Ishikawa (cell line): ENCODE measurements around the gene DOCK6.

Experiments
- CEBPB ChIP-seq: IDR thresholded peaks from 2 replicates; pipeline ENCODE4 v1.6.1; 2012
- CREB1 ChIP-seq: IDR thresholded peaks from 2 replicates; pipeline ENCODE4 v1.6.1; 2012; ENCODE audit warnings: low read depth
- EGR1 ChIP-seq: IDR thresholded peaks from 2 replicates; pipeline ENCODE4 v1.6.1; 2012
- EP300 ChIP-seq: IDR thresholded peaks from 2 replicates; pipeline ENCODE4 v1.6.1; 2012; ENCODE audit warnings: borderline replicate concordance
- FOXM1 ChIP-seq: IDR thresholded peaks from 2 replicates; pipeline ENCODE4 v1.6.1; 2012; ENCODE audit warnings: low read depth, borderline replicate concordance
- MAX ChIP-seq: IDR thresholded peaks from 2 replicates; pipeline ENCODE4 v1.6.1; 2012
- NFIC ChIP-seq: IDR thresholded peaks from 2 replicates; pipeline ENCODE4 v1.6.1; 2012
- RAD21 ChIP-seq: IDR thresholded peaks from 2 replicates; pipeline ENCODE4 v1.6.1; 2012; ENCODE audit warnings: low read depth
- REST ChIP-seq: IDR thresholded peaks from 2 replicates; pipeline ENCODE4 v1.6.1; 2012; ENCODE audit warnings: low read depth, mild to moderate bottlenecking
- TAF1 ChIP-seq: IDR thresholded peaks from 2 replicates; pipeline ENCODE4 v1.6.1; 2012; ENCODE audit warnings: low read depth, mild to moderate bottlenecking
- TCF12 ChIP-seq: IDR thresholded peaks from 2 replicates; pipeline ENCODE4 v1.6.1; 2012; ENCODE audit warnings: low read depth
- TEAD4 ChIP-seq: IDR thresholded peaks from 2 replicates; pipeline ENCODE4 v1.6.1; 2012
- USF1 ChIP-seq: IDR thresholded peaks from 2 replicates; pipeline ENCODE4 v1.6.1; 2012
- YY1 ChIP-seq: IDR thresholded peaks from 2 replicates; pipeline ENCODE4 v1.6.1; 2012; ENCODE audit warnings: low read depth
- ZBTB7A ChIP-seq: IDR thresholded peaks from 2 replicates; pipeline ENCODE4 v1.6.1; 2012; ENCODE audit warnings: low read depth

Gene DOCK6

GRCh38 chr19:11248852-11249251 lies 13.5 kb downstream of the DOCK6 start:
- TF ChIP-seq EGR1 (no peak), MAX (no peak), USF1 (no peak), YY1 (no peak), NFIC (no peak), CREB1 (no peak), CEBPB (no peak), EP300 (no peak), RAD21 (no peak)

- no peak for TF ChIP-seq EGR1
- no peak for TF ChIP-seq NFIC
- TF ChIP-seq TAF1, result no peak
- no peak for TF ChIP-seq ZBTB7A
- no peak for TF ChIP-seq CREB1
- TF ChIP-seq CEBPB, result no peak
- no peak for TF ChIP-seq RAD21
- no peak for TF ChIP-seq USF1
- no peak for TF ChIP-seq YY1
- no peak for TF ChIP-seq REST
- TF ChIP-seq FOXM1, result no peak
- TF ChIP-seq EP300, result no peak
- TF ChIP-seq TCF12, result no peak
- TF ChIP-seq TEAD4, result no peak
- TF ChIP-seq MAX, result no peak
These were observed 14.4 kb downstream of the DOCK6 start for GRCh38 chr19:11247934-11248333.

GRCh38 chr19:11247391-11247790 lies 14.9 kb downstream of the DOCK6 start:
- TF ChIP-seq TEAD4, result no peak
- TF ChIP-seq REST, result no peak
- no peak for TF ChIP-seq TAF1
- no peak for TF ChIP-seq ZBTB7A
- no peak for TF ChIP-seq YY1

- TF ChIP-seq ZBTB7A (no peak), EGR1 (no peak), REST (no peak), FOXM1 (no peak), TCF12 (no peak), TAF1 (no peak), USF1 (no peak), NFIC (no peak), TEAD4 (no peak), EP300 (no peak), CEBPB (no peak)
These were observed 15.4 kb downstream of the DOCK6 start for GRCh38 chr19:11246941-11247340.
